Left colon (tissue), 2 donors: ENCODE results near the gene ZFP36L1. TPM values are rescaled to one million over a fixed set of nuclear protein-coding genes. Genes with fewer than 3 reads are reported as not detected.

Source experiments
- ATAC-seq: fragments of 200-7000 bp; cut with Tn5 transposase; one replicate; pipeline ENCODE4 v1.9.1; 2020; ENCODE audit warnings: mild to moderate bottlenecking, moderate library complexity
- DNase-seq, 2 donors: peaks; one replicate each; pipeline ENCODE4 v3.0.0-alpha.2; 2020
- intact Hi-C, 2 donors: fragments of 100-400 bp; cut with DNase I in 1 of 2; cut with micrococcal nuclease in 1 of 2; formaldehyde crosslinking; loops; one replicate each; pipeline versions ENCODE4 v1.11.2 to v1.14.0; 2022; cut with DNase I, micrococcal nuclease
- total RNA-seq, 2 donors: library from RNA; stranded (reverse); fragmentation: NEBNext Ultra II Directional; extraction: Animal tissue kit (Norgen Biotek cat#: 25700); gene quantifications; one replicate each; pipeline ENCODE4 v1.2.1, GENCODE V29; 2021
- donor health status: DM: no; HTN: no; CAD: no.
- donor health status: DM: yes; HTN: yes; CAD: no.

Gene ZFP36L1
- total RNA-seq, 2 donors from 2014 or later, result 79.2 to 127 TPM

DNA sequence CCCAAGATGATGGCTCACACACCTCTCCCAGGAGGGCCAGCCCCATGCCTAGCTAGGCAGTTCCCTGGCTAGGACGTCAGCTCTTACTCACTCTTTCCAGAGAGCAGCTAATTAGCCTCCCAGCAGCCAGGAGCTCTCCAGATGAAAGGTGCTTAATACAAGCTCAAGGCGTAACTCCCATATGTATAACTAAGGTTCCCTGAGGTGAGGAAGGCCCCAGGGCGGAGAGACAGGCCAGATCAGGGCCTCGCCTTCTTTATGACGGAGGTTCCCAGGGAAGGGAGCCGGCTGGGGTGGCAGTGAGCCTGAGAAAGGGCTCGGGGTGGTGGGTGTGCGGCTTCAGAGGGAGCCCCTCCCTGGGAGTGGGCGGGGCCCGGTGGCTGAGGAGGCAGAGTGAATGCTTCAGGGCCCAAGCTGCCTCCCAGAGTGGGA is 26.4 kb upstream of the ZFP36L1 start:
- ATAC-seq (peak; percentile 56), DNase-seq (peak in 1 of 2 donors; percentile 70)
- intact Hi-C loops, result loop anchor here (10.0 kb wide), 1 partner anchor 574 kb away; no protein-coding TSS in a partner anchor

DNA sequence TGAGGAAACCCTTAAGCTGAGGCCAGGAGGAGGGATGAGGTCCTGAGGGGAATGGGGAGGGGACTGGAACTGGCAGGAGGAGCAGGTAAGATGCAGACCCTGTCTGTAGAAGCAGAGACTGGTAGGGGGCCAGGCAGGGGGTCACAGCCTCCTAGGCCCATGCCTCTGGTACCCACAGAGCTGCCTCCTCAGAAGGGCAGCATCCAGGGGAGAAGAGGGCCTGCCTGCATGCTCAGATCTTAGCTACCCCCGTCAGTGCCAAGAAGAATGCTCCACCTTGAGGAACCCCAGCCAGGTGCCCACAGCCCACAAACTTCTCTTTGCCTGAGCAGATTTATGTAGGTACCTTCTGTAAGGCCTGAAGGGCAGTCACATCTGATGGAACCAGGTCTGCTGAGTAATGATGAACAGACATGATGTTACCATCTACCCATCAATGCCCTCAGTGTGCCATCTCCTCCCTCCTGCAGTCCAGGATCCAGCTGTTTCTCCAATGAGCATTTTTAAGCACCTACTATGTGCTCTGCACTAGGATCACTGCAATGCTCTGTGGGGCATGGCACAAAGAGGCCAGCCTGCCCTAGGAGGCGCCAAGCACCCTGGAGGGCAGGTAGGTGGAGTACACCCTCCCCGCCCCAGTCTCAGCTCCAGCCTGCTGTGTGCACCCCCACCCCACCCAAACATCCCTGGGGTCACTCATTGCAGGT is 24.8 kb upstream of the ZFP36L1 start:
- intact Hi-C loops, result loop anchor here (10.0 kb wide), 1 partner anchor 573 kb away; no protein-coding TSS in a partner anchor
- ATAC-seq (no peak), DNase-seq (no peak)

DNA sequence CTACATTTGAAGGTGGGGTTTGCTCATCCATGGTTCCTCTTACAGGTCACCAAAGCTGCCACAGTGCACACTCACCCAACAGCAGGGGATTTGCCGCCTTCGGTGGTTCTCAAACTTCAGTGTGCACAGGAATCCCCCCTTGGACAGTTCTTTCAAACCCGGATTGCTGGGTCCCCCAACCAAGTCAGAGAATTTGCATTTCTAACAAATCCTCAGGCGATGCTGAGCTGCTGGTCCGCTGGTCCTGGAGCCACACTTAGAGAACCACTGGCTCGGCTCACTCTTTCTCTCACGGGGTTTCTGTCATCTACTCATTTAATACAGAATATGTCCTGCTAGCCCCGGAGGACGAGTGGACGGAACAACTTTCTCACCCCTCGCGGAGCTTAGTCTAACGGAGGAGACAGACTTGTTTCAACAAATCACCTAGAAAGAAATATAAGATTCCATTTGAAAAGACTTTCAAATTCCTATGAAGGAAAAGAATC is 24.1 kb upstream of the ZFP36L1 start:
- DNase-seq (no peak), ATAC-seq (no peak)
- intact Hi-C loops, result loop anchor here (10.0 kb wide), 1 partner anchor 572 kb away; no protein-coding TSS in a partner anchor

DNA sequence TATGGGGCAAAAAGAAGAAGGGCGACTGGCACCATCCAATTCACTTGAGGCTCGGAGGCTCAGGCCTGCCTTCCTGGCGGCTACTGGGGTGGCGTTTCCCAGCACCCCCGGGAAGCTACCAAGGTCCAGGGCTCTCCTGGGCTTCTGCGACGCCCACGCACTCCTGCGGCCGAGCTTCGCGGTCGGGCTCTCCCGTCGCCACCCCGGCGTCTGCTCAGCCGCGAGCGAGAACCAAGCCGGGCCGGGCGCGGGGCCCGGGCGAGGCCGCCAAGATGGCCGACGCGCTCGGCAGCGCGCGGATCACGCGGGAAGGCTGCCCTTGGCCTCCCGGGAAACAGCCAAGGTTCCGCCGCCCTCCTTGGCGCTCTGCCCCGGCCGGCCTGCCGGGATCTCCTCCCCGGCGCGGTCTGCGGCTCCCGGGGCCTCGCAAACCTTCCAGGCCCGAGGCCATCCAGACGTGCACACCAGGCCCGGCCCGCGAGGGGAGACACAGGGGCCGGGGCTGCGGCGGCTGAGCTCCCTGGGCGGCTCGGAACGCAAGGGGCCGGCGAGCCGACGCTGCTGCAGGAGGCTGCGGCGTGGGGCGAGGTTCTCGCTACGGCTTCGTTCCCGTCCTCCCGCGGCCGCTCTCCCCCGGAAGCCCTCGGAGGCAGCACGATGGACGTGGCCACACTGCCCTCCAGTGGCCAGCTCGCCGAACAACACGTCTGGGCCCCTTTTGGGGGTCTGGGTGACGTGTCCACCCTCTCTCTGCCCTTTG is 23.5 kb upstream of the ZFP36L1 start:
- peak; percentile 86 to 93 for DNase-seq
- intact Hi-C loops, result loop anchor here (10.0 kb wide), 1 partner anchor 572 kb away; no protein-coding TSS in a partner anchor
- ATAC-seq, result peak; percentile 87

- ATAC-seq (no peak), DNase-seq (no peak)
- intact Hi-C loops, result loop anchor here (10.0 kb wide), 1 partner anchor 571 kb away; no protein-coding TSS in a partner anchor
Measured at GRCh38 chr14:68815298-68816182, 22.7 kb upstream of the ZFP36L1 start.

DNA sequence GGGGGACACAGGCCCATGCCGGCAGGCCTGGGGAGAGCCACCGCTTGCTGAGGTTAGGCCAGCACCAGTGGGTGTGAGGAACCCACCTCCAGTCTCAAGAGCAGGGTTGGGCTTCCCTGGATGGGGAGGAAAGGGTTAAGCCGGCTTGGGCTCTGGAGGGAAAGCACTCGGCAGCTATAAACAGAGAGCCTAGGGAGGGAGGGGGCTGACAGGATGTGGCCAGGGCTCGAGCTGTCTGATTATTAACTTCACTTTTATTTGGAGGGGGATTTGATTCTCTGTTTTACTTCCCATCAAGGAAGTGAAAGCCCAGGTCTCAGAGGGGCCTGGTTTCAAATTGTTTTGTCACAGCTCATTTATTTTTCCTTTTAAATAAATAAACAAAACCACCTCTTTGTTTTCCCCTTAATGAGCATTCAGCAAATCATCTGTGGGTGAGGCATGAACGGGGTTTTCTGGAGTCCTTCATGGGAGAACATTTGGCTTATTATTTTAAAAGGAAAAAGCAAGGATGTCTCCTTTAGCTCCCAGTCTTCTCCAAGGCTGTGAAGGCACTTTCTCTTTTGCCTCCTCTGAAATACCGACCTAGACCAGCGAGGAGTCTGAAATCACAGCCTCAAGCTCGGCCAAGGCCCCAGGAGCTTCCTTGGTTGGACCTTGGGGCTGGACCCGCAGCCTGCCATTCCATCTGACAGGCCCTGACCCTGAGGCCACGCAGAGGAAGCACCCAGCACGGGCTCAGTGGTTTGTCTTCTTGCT is 21.9 kb upstream of the ZFP36L1 start:
- intact Hi-C loops, result loop anchor here (10.0 kb wide), 1 partner anchor 570 kb away; no protein-coding TSS in a partner anchor
- DNase-seq, result peak in 1 of 2 donors; percentile 70
- no peak for ATAC-seq

- no peak for DNase-seq
- intact Hi-C loops, result loop anchor here (10.0 kb wide), 1 partner anchor 569 kb away; no protein-coding TSS in a partner anchor
- ATAC-seq, result no peak
Measured at GRCh38 chr14:68814238-68814538, 21.3 kb upstream of the ZFP36L1 start.

- intact Hi-C loops, result loop anchor here (10.0 kb wide), 1 partner anchor 569 kb away; no protein-coding TSS in a partner anchor
- peak in 1 of 2 donors; percentile 9 for DNase-seq
- no peak for ATAC-seq
Measured at GRCh38 chr14:68813318-68813838, 20.5 kb upstream of the ZFP36L1 start.

DNA sequence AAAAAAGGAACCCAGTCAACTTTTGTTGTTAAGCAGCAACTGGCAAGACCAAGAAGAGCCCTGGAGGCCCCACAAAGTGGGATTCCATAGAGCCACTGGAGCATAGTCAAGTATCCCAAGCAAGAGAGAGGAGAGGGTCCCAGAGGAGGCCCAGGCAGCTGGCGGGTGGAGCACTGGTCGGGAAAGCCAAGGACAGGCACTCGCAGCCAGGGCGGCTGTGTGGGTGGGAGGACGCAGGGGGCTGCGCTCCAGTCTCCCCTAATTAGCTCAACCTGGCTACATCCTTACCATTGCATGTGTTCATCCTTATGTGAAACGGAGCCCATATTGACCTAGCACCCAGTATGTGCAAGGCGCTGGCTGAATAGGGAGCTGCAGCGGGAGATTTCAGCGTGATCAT is 18.3 kb upstream of the ZFP36L1 start:
- ATAC-seq, result no peak
- no peak for DNase-seq

DNA sequence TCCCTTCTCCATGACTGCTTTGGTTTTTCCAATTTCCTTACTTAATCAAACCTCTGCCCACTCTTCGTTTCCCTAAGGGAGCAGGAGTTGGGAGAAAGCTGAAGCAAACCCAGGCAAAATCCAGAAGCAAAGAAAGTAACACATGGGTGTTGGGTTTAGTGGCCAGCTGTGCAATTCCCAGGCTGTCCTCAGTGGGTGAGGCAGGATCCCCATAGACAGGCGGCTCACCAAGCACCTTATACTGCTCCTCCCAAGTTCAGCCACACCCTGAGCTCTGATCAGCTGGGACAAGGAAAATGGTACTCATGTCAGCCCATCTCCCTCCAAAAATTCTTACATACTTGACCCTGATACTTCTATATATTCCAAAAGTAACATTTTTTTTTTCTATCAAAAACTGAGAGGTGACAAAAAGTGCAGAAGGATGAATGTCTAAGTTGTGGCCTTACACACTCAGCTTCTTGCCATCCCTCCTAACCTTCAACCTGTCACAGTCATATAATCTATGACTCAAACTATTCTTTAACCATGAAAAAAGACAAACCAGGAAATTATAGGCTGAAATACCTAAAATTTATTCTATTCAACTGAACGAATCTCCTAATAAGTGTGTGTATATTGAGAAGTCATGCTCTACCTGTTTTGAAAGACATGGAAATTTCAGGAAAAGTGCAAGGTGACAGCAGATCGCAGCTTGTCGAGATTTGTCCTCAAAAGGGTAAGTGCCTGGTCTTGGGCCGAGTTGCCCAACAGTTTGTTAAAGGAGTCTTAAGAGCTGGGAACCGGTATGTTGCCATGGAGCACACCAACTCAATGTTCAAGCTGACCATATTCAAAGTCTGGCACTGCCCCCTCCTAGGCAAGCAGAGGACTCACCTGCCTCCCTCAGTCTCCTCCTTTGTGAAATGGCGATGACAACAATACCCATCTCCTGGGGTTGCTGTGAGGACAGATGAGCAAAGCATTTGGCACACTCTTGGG is 17.6 kb upstream of the ZFP36L1 start:
- DNase-seq, result no peak
- intact Hi-C loops, result loop anchor here (10.0 kb wide), 1 partner anchor 566 kb away; no protein-coding TSS in a partner anchor
- peak; percentile 52 for ATAC-seq

More for the DNA sequence above, 18.3 kb upstream of the ZFP36L1 start:
- intact Hi-C loops, result loop anchor here (10.0 kb wide), 1 partner anchor 566 kb away; no protein-coding TSS in a partner anchor

- intact Hi-C loops, result no loop called here
- no peak for DNase-seq
Measured at GRCh38 chr14:68809524-68809923, 16.7 kb upstream of the ZFP36L1 start.

GRCh38 chr14:68808696-68809480 is 16.0 kb upstream of the ZFP36L1 start:
- no peak for ATAC-seq
- intact Hi-C loops, result no loop called here
- DNase-seq, result no peak

More at GRCh38 chr14:68809524-68809923, 16.7 kb upstream of the ZFP36L1 start:
- no peak for ATAC-seq

DNA sequence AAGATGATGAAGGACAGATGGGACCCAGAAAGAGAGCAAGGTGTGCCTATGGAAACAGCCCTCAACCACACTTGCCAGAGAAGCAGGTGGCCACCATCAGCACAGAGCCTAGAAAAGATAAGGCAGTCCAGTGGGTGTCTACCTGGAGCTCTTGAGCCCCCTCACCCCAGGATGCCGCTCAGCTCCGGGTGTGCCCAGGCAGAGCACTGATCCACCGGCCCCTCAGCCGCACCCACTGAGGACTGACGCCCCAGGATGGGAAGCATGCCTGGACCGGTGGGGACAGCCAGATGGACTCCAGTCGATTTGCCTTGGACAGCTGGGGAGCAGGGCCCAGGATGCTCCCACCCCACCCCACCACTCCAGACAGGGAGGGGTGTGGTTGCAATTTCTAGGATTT is 15.1 kb upstream of the ZFP36L1 start:
- ATAC-seq (no peak), DNase-seq (no peak)
- intact Hi-C loops, result no loop called here

DNA sequence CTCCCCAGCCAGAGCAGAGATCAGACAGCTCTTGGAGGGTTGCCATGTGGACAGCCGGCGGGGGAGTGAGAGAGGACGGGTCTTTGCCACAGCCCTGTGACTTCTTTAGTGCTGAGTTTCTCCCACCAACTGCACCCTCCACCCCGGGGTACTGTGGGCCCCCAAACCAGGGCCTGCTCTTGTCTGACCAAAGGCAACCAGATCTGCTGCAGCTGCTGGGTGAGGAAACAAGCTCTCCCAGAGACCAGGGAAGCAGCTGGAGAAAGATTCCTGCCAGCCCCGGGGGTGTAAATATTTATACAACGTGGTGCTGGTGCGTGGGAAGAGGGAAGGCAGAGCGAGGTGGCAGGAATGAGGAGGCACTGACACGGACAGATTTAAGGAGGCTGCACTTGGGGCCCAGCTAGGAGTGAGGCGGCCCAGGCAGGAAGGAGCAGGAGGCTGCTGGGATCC is 14.3 kb upstream of the ZFP36L1 start:
- intact Hi-C loops, result no loop called here
- peak in 1 of 2 donors; percentile 80 for DNase-seq
- peak; percentile 68 for ATAC-seq

DNA sequence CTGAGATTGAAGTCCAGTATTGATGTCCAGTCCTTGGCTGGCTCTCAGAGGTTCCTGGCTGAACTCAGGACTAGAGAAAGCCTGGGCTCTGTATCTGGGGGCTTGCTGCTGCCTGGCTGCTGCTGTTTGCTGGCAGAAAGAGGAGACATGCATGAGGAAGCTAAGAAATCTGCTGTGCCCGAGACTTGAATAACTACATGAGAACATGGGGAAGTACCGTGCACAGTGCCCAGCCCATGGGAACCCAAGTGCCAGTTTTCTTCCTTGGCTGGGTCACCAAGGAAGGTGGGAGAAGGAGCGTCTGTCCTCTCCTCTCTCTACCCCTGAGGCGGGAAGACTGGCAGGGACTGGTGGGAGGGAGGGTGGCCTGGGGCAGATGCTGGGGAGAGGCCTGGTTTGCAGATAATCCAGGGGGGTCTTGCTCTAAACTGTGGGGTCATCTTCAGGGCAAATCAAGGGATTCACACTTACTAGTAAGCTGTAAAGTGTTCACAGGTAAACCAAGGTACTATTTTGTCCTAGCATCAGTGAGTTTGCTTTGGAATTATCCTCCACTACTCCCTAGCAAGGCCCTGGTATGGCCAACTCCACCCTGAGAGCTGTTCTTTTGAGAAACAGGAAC is 13.8 kb upstream of the ZFP36L1 start:
- DNase-seq (no peak), ATAC-seq (peak; percentile 73)
- intact Hi-C loops, result no loop called here
